HEK293T (cell line): Measurements from ENCODE around the gene NME9.

Experiments
- CTCF ChIA-PET: fragments of 350-600 bp; formaldehyde crosslinking; extraction: SDS; loops from one replicate; lab custom pipeline; 2021; ENCODE audit warnings: antibody characterized with exemption, inconsistent platforms; lab: Yijun Ruan, JAX
- POLR2A ChIA-PET: fragments of 350-600 bp; formaldehyde crosslinking; extraction: SDS; loops from one replicate; lab custom pipeline; 2020; ENCODE audit warnings: antibody characterized with exemption, inconsistent platforms; lab: Yijun Ruan, JAX
- DNase-seq: peaks from one replicate; pipeline ENCODE4 v3.0.0; 2012; ENCODE audit warnings: mixed read lengths; ENCODE audit errors: extremely low spot score
- ARNT ChIP-seq: fragments of 450-650 bp; IDR thresholded peaks from 2 replicates; pipeline ENCODE4 v1.6.1; 2017; ENCODE audit warnings: mild to moderate bottlenecking
- BHLHE40 ChIP-seq: fragments of 450-650 bp; IDR thresholded peaks from 2 replicates; pipeline ENCODE4 v1.6.1; 2016; ENCODE audit warnings: mild to moderate bottlenecking, moderate library complexity, borderline replicate concordance
- CTBP1 ChIP-seq: fragments of 450-650 bp; IDR thresholded peaks from 2 replicates; pipeline ENCODE4 v1.6.1; 2016; ENCODE audit warnings: borderline replicate concordance
- ELF4 ChIP-seq: fragments of 450-650 bp; IDR thresholded peaks from 2 replicates; pipeline ENCODE4 v1.6.1; 2017; ENCODE audit warnings: antibody characterized with exemption
- FOXA1 ChIP-seq: fragments of 450-650 bp; IDR thresholded peaks from 2 replicates; pipeline ENCODE4 v1.6.1; 2016; ENCODE audit warnings: mild to moderate bottlenecking
- FOXK2 ChIP-seq: fragments of 450-650 bp; IDR thresholded peaks from 2 replicates; pipeline ENCODE4 v1.6.1; 2016; ENCODE audit warnings: mild to moderate bottlenecking
- FOXM1 ChIP-seq: fragments of 450-650 bp; IDR thresholded peaks from 2 replicates; pipeline ENCODE4 v1.6.1; 2017; ENCODE audit warnings: mild to moderate bottlenecking, borderline replicate concordance
- HDGF ChIP-seq: fragments of 450-650 bp; IDR thresholded peaks from 2 replicates; pipeline ENCODE4 v1.6.1; 2017; ENCODE audit warnings: antibody characterized with exemption, borderline replicate concordance
- L3MBTL2 ChIP-seq: fragments of 450-650 bp; conservative IDR thresholded peaks from 2 replicates; pipeline ENCODE4 v1.6.1; 2016; ENCODE audit warnings: mild to moderate bottlenecking
- LEF1 ChIP-seq: fragments of 450-650 bp; IDR thresholded peaks from 2 replicates; pipeline ENCODE4 v1.6.1; 2017; ENCODE audit warnings: mild to moderate bottlenecking, borderline replicate concordance
- NFRKB ChIP-seq: fragments of 450-650 bp; IDR thresholded peaks from 2 replicates; pipeline ENCODE4 v1.6.1; 2016; ENCODE audit warnings: mild to moderate bottlenecking, moderate library complexity
- PKNOX1 ChIP-seq: fragments of 450-650 bp; IDR thresholded peaks from 2 replicates; pipeline ENCODE4 v1.6.1; 2016
- SP1 ChIP-seq: fragments of 450-650 bp; IDR thresholded peaks from 2 replicates; pipeline ENCODE4 v1.6.1; 2017
- SUZ12 ChIP-seq: fragments of 450-650 bp; IDR thresholded peaks from 2 replicates; pipeline ENCODE4 v1.6.1; 2016; ENCODE audit warnings: mild to moderate bottlenecking
- TARDBP ChIP-seq: fragments of 450-650 bp; IDR thresholded peaks from 2 replicates; pipeline ENCODE4 v1.6.1; 2016
- ZNF384 ChIP-seq: fragments of 450-650 bp; IDR thresholded peaks from 2 replicates; pipeline ENCODE4 v1.6.1; 2016

The NME9 gene

DNA sequence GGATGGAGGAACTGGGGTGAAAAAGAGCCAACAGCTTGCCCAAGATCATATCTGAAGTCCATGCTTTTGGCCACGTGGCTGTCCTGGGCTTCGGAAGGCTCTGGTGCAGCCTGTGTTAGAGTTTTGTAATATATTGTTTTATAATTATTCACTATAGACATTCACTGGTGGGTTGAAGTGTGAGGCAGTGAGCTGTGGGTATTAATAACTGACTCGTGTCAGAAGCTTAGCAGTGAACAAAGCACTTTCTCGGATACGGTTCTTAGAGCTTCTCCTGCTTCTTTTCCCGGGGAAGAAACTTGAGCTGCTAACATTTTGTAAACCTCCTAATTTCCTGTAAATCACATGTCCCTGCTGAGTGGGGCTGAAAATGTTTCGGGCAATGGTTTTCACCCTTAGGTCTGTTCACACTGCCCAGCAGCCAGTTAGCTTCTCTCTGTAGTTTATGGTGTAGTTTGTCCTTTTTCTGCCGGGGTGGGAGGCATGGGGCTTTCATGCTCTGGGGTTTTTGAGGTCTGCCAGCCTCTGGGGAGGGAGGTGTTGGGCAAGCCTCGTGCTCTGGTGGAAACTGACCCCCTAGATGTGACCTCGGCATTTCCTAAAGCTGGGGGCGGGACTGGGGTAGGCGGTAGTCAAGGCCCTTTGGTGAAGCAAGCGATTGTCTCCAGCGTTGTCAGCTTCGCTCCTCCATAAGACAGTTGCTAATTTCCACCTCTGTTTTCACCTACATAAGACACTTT lies 20.4 kb upstream of the NME9 start:
- no peak for DNase-seq
- ChIA-PET POLR2A (interaction anchor here (1.1 to 1.2 kb wide), 2 partner anchors 9 to 72 kb away, joined by 3 read pairs; no protein-coding TSS in a partner anchor), CTCF (interaction anchor here (1.0 to 1.4 kb wide), 2 partner anchors 17 to 21 kb away, joined by 5 to 6 read pairs; partner anchors contain the start of gene NME9)
- TF ChIP-seq BHLHE40 (no peak), L3MBTL2 (peak; percentile 15; the same call in 1 of the 2 replicates)

DNA sequence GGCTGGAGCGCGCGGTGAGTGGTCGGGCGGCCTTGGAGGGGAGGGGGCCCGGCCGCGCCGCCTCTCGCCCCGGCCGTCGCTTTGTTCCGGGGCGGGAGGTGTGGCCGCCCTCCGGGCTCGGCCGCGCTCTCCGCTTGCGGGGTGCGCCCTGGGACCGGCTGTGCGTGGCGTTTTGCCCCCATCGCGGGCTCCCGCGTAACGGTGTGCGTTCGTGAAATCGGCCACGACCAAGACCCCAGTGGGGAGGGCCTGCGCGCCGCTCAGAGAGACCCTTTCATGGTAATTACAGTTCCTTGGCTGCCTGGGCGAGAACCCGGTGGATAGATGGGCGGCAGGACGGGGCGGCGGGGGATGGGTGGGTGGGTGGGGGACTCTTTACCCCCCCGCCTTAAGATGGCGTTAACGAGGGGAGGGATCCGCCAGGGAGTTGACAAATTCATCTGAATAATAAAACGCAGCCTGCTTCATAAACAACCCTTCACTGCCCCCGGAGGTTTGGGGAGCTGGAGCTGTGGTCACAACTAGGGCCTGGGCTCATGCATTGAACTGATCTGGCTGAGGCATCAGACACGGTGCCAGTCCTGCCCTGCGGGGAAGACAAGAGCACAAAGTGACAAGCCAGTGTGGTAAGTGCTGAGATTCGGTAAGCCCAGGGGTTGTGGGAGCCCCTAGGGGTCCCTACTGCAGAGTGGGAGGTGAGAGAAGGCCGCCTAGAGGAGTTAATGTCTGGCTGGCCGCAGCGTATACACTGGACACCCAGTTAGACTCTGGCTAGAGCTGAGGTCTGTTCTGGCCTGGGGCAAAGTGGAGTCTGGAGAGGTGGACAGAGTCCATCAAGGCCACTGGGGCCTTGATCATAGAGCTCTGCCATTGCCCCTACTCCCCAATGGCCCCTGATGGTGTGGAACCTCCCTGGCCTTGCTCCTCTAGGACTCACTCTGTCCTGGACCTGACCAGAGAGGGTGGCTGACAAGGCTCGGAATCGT lies 19.4 kb upstream of the NME9 start:
- peak; percentile 16 for DNase-seq
- 0 out of 2 replicates have a peak, but pooled peaks have one; percentile 1 for TF ChIP-seq FOXM1
- no peak for TF ChIP-seq NFRKB
- ChIA-PET CTCF (interaction anchor here (1.0 to 1.4 kb wide), 3 partner anchors 16 to 68 kb away, joined by 3 to 6 read pairs (median 5); partner anchors contain the start of gene NME9), POLR2A (interaction anchor here (1.2 kb wide), 1 partner anchor 10 kb away, joined by 3 read pairs; no protein-coding TSS in a partner anchor)

- peak; percentile 69 for DNase-seq
- TF ChIP-seq ARNT (no peak), FOXM1 (peak; percentile 39; the same call in 1 of the 2 replicates)
- CTCF ChIA-PET = interaction anchor here (0.5 to 1.4 kb wide), 4 partner anchors 52 to 174 kb away, joined by 3 read pairs; partner anchors contain the start of gene DBR1
Measured at GRCh38 chr3:138347960-138348753, 18.5 kb upstream of the NME9 start, which contains the start of gene MRAS. Gene MRAS, plus strand, starts transcription at chr3:138348579. Its CDS starts 24,305 bp downstream, at chr3:138372884.

GRCh38 chr3:138344754-138345153 lies 15.1 kb upstream of the NME9 start:
- TF ChIP-seq CTBP1 (no peak), FOXK2 (no peak), FOXM1 (no peak), NFRKB (no peak), LEF1 (no peak), ZNF384 (no peak), ELF4 (no peak), FOXA1 (no peak), TARDBP (no peak)
- no peak for DNase-seq
- CTCF ChIA-PET = no interaction called here

More at GRCh38 chr3:138347960-138348753, 18.5 kb upstream of the NME9 start, which contains the start of gene MRAS:
- POLR2A ChIA-PET = no interaction called here

GRCh38 chr3:138340511-138340910 lies 10.9 kb upstream of the NME9 start:
- TF ChIP-seq CTBP1 (no peak), FOXA1 (no peak), FOXM1 (no peak), PKNOX1 (no peak), ELF4 (no peak), ZNF384 (no peak), NFRKB (no peak), LEF1 (no peak), L3MBTL2 (no peak), SP1 (no peak), SUZ12 (no peak), HDGF (no peak), FOXK2 (no peak), ARNT (no peak), BHLHE40 (no peak), TARDBP (no peak)
- DNase-seq = no peak
- CTCF ChIA-PET = no interaction called here
- POLR2A ChIA-PET = no interaction called here

More at GRCh38 chr3:138344754-138345153, 15.1 kb upstream of the NME9 start:
- POLR2A ChIA-PET = no interaction called here

DNA sequence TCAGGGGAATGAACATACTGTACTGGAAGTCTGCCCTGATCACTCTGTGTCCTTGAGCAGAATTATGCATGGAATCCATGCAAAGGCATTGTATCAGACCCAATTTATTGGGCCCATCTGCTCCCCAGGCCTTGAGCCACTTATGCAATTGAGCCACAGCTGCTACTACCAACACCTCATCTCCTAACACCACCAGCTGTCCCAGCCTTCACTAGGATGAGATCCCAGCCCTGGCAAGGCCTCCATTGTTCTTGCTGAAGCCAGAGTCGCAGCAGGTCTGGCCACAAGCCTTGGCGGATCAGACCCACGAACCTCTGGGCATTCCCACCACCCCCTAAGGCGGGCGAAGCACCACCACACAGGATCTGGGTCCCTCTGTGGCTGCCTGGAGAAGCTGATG lies 9.2 kb upstream of the NME9 start:
- ChIA-PET POLR2A (no interaction called here), CTCF (interaction anchor here (0.8 kb wide), 1 partner anchor 87 kb away, joined by 3 read pairs; no protein-coding TSS in a partner anchor)
- no peak for TF ChIP-seq FOXK2
- TF ChIP-seq L3MBTL2 = no peak
- no peak for TF ChIP-seq SP1
- TF ChIP-seq ELF4 = no peak
- TF ChIP-seq FOXM1 = no peak
- no peak for TF ChIP-seq FOXA1
- TF ChIP-seq PKNOX1 = no peak
- TF ChIP-seq CTBP1 = no peak
- TF ChIP-seq ARNT = no peak
- TF ChIP-seq NFRKB = no peak
- TF ChIP-seq BHLHE40 = no peak
- TF ChIP-seq ZNF384 = no peak
- TF ChIP-seq SUZ12 = no peak
- no peak for TF ChIP-seq TARDBP
- no peak for DNase-seq
